ENCODE results near the gene RYR2. TPM values are rescaled to one million over a fixed set of nuclear protein-coding genes. Genes with fewer than 3 reads are reported as not detected.

The RYR2 gene
- total RNA-seq, 1 experiment from 2014 or later: 3.4 TPM

DNA sequence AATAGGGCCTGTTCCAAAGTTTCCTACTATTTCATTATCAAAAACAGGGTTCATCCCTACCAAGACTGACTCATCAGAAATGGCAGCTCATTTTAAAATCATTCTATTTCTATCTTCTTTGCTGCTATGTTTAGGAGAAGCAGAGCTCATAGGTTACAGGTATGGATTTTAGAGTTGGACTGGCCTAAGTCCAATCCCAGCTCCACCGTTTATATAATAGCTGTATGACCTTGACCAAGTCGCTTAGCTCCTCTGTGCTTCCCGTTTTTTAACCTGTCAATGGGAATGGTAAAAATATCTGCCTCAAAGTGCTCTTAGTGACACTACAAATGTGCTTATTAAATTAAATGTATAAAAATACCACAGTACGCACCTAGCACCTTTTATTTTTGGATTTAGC is 436.1 kb downstream of the RYR2 start:
- no peak overlapping the region for H3K4me2 ChIP-seq (ENCODE audit: insufficient read depth, insufficient read length, low read length)
- Mint-ChIP-seq H3K9me3 (no peaks in the 10 kb centered on the region), H3K36me3 (ENCODE audit: insufficient read depth in 1 of 3, low read depth in 3 of 3) (peaks cover 0 to 2% (median 0%) of the 10 kb centered on the region in 3 experiments; a peak in 1 of 7 replicates), H3K4me3 (no peak overlapping the region), H3K4me1 (no peaks in the 10 kb centered on the region), H3K27ac (no peak overlapping the region), H3K27me3 (ENCODE audit: low read depth) (no peaks in the 10 kb centered on the region)
- H2BK5ac ChIP-seq (ENCODE audit: insufficient read length, low read length): no peak overlapping the region
- H2BK120ac ChIP-seq (ENCODE audit: low read depth, low read length, poor library complexity, severe bottlenecking): no peak overlapping the region
- H3K27me3 ChIP-seq (ENCODE audit: insufficient read depth, low read length): no peaks in the 10 kb centered on the region
- no peak overlapping the region for H2AFZ ChIP-seq (ENCODE audit: low read length)
- H3K14ac ChIP-seq (ENCODE audit: insufficient read depth, low read length): no peak overlapping the region
- no peak overlapping the region for H3K56ac ChIP-seq (ENCODE audit: insufficient read length, low read depth, low read length)
- no peaks in the 10 kb centered on the region for H3K9me3 ChIP-seq (ENCODE audit: control insufficient read depth, low read depth, low read length)
- no peak overlapping the region for H4K91ac ChIP-seq (ENCODE audit: insufficient read length, low read depth, low read length)
- no peak overlapping the region for H3T11ph ChIP-seq (ENCODE audit: low read length)
- no peaks in the 10 kb centered on the region for H3K23me2 ChIP-seq (ENCODE audit: insufficient read length, low read depth, low read length, poor library complexity, severe bottlenecking)
- no peak overlapping the region for H4K5ac ChIP-seq (ENCODE audit: insufficient read length, low read depth, low read length)
- no peak overlapping the region for H3K18ac ChIP-seq (ENCODE audit: insufficient read length, low read depth, low read length)
- H3K4ac ChIP-seq (ENCODE audit: low read depth, low read length): no peak overlapping the region
- no peaks in the 10 kb centered on the region for H4K20me1 ChIP-seq (ENCODE audit: control insufficient read depth, insufficient read depth, insufficient read length)
- no peaks in the 10 kb centered on the region for H3K79me2 ChIP-seq (ENCODE audit: insufficient read depth, low read length)
- H2BK12ac ChIP-seq (ENCODE audit: insufficient read length, low read depth, low read length): no peak overlapping the region
- H3K9ac ChIP-seq (ENCODE audit: extremely low read depth, insufficient read length, low read length): no peak overlapping the region
- no peak for DNase-seq
- no peak overlapping the region for H2BK20ac ChIP-seq (ENCODE audit: low read depth, low read length, poor library complexity, severe bottlenecking)
- no peaks in the 10 kb centered on the region for H3K79me1 ChIP-seq (ENCODE audit: insufficient read depth, low read depth, low read length, poor library complexity, severe bottlenecking)
- no peak overlapping the region for H4K8ac ChIP-seq (replicated peaks; ENCODE audit: insufficient read length, low read depth, low read length)
- H3K4me1 ChIP-seq (ENCODE audit: insufficient read depth, low read length): no peaks in the 10 kb centered on the region
- no peak overlapping the region for H2AK5ac ChIP-seq (ENCODE audit: insufficient read length, low read length)
- H3K23ac ChIP-seq (ENCODE audit: insufficient read length, low read depth, low read length): no peak overlapping the region
- no peak overlapping the region for H2BK15ac ChIP-seq (ENCODE audit: low read depth, low read length)
- TF ChIP-seq, protein P1, sequence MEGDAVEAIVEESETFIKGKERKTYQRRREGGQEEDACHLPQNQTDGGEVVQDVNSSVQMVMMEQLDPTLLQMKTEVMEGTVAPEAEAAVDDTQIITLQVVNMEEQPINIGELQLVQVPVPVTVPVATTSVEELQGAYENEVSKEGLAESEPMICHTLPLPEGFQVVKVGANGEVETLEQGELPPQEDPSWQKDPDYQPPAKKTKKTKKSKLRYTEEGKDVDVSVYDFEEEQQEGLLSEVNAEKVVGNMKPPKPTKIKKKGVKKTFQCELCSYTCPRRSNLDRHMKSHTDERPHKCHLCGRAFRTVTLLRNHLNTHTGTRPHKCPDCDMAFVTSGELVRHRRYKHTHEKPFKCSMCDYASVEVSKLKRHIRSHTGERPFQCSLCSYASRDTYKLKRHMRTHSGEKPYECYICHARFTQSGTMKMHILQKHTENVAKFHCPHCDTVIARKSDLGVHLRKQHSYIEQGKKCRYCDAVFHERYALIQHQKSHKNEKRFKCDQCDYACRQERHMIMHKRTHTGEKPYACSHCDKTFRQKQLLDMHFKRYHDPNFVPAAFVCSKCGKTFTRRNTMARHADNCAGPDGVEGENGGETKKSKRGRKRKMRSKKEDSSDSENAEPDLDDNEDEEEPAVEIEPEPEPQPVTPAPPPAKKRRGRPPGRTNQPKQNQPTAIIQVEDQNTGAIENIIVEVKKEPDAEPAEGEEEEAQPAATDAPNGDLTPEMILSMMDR (conservative IDR thresholded peaks at IDR 0.05): no peak
- no CpG with 5 or more reads among the region's 4 CpGs for WGBS (ENCODE audit: extremely low coverage, insufficient read length, low lambda C conversion rate)
- no peak overlapping the region for H3K27ac ChIP-seq (ENCODE audit: insufficient read length, low read depth, low read length)
